Skin epidermis (tissue), 12 donors: ENCODE data around the gene KRTAP9-2.
"Not testable (repeated sequence)": the region's sequence is repeated elsewhere in the genome, so short reads cannot be mapped to it uniquely, and the experiment has no call there.

Experiments
- H3K27ac ChIP-seq, 21 experiments: fragments of 200-600 bp; sonication (generic) in 11 of 21; one replicate each; pipeline ENCODE4 v1.5.0; 2020; ENCODE audit warnings: mild to moderate bottlenecking in 3 of 21, inconsistent platforms in 2 of 21, moderate library complexity in 2 of 21
- H3K4me3 ChIP-seq, 7 experiments: fragments of 200-600 bp; sonication (generic) in 2 of 7; one replicate each; pipeline ENCODE4 v1.5.0; 2020; ENCODE audit warnings: inconsistent platforms in 2 of 7, mild to moderate bottlenecking in 2 of 7, moderate library complexity in 1 of 7

Gene KRTAP9-2

DNA sequence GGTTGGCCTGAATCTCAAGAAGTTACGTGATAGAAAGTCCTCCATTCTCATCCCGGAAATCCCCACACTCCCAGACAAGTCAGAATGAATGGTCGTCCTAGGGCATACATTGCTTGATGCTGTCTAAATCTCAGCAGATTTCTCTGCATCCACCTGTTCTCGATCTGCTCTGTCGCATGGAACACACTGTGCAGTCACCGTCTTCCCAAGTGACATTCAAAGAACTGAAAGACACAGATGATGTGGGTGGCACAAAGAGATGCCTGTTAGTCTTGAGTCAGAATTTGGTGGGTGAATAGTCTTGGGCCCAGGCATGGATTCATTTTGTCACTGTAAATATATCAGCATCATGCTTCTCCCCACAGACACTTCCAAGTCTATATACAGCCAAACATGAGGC lies 5.3 kb downstream of the KRTAP9-2 start:
- H3K27ac ChIP-seq: no peak overlapping the region
- no peak overlapping the region for H3K4me3 ChIP-seq

GRCh38 chr17:41232399-41233105 lies 6.1 kb downstream of the KRTAP9-2 start, which contains the start of gene KRTAP9-3:
TSS of gene KRTAP9-3 (plus strand) at chr17:41232449. CDS start at chr17:41232502, 53 bp downstream.
- not testable (repeated sequence) for H3K27ac ChIP-seq, H3K4me3 ChIP-seq

GRCh38 chr17:41237116-41237515 lies 10.7 kb downstream of the KRTAP9-2 start:
- not testable (repeated sequence) for H3K27ac ChIP-seq, H3K4me3 ChIP-seq

DNA sequence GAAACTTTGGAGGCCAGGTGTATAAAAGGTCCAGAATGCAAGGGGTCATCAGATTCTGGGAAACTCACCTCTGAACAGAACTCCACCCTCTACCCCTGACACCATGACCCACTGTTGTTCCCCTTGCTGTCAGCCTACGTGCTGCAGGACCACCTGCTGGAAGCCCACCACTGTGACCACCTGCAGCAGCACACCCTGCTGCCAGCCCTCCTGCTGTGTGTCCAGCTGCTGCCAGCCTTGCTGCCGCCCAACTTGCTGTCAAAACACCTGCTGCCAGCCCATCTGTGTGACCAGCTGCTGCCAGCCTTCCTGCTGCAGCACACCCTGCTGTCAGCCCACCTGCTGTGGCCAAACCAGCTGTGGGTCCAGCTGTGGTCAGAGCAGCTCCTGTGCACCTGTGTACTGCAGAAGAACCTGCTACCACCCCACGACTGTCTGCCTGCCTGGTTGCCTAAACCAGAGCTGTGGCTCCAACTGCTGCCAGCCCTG lies 11.5 kb downstream of the KRTAP9-2 start, which contains the start of gene KRTAP9-8:
TSS of gene KRTAP9-8 (plus strand) at position 51 of the 489 bp plus-strand sequence. CDS start at position 104, 53 bp downstream.
- not testable (repeated sequence) for H3K27ac ChIP-seq, H3K4me3 ChIP-seq

DNA sequence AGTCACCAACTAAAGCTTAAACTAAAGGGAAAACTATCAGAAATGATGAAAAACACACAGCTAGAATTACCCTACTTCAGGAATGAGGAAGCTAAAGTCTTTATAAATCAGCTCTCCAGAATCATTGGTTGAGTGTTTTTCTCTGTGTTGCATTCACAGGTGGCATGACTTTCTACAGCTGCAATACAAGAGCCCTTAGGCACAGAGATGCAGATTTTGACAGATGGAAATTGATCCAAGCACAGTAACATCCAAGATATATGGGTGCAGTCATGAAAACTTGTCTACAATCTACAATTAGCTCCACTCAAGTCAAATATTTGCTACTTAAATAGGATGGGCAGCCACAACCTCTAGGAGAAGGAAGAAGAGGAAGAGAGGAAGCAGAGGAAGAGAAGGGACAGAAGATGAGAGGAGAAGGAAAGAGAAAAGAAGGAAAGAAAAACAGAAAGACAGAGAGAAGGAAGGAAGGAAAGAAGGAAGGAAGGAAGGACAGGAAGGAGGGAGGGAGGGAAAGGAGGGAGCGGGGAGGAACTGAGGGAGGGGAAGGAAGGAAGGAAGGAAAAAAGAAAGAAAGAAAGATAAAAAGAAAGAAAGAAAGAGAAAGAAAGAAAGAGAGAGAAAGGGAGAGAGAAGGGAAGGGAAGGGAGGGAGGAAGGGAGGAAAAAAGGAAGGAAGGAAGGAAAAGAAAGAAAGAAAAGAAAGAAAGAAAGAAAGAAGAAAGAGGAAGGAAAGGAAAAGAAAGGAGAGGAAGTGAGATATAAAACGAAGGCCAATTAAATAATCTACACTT lies 20.7 kb downstream of the KRTAP9-2 start:
- H3K4me3 ChIP-seq, H3K27ac ChIP-seq: not testable (repeated sequence)

DNA sequence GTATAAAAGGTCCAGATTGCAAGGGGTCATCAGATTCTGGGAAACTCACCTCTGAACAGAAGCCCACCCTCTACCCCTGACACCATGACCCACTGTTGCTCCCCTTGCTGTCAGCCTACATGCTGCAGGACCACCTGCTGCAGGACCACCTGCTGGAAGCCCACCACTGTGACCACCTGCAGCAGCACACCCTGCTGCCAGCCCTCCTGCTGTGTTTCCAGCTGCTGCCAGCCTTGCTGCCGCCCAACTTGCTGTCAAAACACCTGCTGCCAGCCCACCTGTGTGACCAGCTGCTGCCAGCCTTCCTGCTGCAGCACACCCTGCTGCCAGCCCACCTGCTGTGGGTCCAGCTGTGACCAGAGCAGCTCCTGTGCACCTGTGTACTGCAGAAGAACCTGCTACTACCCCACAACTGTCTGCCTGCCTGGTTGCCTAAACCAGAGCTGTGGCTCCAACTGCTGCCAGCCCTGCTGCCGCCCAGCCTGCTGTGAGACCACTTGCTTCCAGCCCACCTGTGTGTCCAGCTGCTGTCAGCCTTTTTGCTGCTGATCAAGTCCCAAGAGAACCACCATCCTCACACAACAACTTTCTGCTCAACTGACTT lies 23.3 kb downstream of the KRTAP9-2 start, which contains the start of gene KRTAP9-4:
TSS of gene KRTAP9-4 (plus strand) at position 51 of the 604 bp plus-strand sequence. CDS start at position 85, 34 bp downstream.
- H3K4me3 ChIP-seq, H3K27ac ChIP-seq: not testable (repeated sequence)

DNA sequence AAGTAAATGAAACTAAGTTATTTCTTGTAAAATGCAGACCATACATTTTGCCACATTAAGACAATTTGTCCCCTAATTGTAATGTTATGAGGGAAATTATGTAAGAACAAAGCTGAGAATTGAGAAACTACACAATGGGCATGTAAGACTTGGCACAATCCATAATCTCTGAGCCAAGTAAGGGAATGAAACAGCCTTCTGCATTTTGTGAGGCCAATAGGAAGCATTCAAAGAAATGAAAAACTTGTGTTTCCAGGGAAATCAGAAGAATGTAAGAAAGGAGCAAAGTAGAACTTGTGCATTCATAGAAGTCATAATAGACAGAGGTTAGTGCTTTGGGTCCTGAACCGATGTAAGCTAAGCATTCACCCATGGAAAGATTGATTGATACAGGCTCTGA lies 24.8 kb downstream of the KRTAP9-2 start:
- Histone ChIP-seq H3K4me3 (no peak overlapping the region), H3K27ac (no peak overlapping the region)

DNA sequence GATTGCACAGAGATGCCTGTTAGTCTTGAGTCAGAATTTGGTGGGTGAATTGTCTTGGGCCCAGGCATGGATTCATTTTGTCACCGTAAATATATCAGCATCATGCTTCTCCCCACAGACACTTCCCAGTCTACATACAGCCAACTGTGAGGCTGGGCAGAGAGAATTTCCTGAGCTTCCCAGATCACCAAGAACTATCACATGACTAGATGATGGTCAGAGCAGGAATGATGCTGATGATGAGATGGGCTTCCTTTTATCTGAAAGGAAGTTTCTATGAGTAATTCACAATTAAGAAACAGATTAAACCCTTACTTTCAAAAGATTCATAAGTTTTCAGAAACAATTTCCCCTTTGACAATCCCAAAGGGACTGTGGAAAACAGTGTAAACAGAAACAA lies 28.4 kb downstream of the KRTAP9-2 start:
- H3K4me3 ChIP-seq: no peak overlapping the region
- H3K27ac ChIP-seq: no peak overlapping the region

- H3K27ac ChIP-seq, H3K4me3 ChIP-seq: not testable (repeated sequence)
Observed at GRCh38 chr17:41255381-41256290, 29.2 kb downstream of the KRTAP9-2 start, which contains the start of gene KRTAP9-9. TSS of gene KRTAP9-9 (plus strand) at chr17:41255384.

- Histone ChIP-seq H3K4me3 (no peak overlapping the region), H3K27ac (no peak overlapping the region)
Observed at GRCh38 chr17:41256291-41256685, 29.8 kb downstream of the KRTAP9-2 start.

- Histone ChIP-seq H3K4me3 (no peak overlapping the region), H3K27ac (no peak overlapping the region)
Observed at GRCh38 chr17:41258406-41258805, 32.0 kb downstream of the KRTAP9-2 start.

GRCh38 chr17:41263212-41263611 lies 36.8 kb downstream of the KRTAP9-2 start:
- Histone ChIP-seq H3K27ac (no peak overlapping the region), H3K4me3 (no peak overlapping the region)

DNA sequence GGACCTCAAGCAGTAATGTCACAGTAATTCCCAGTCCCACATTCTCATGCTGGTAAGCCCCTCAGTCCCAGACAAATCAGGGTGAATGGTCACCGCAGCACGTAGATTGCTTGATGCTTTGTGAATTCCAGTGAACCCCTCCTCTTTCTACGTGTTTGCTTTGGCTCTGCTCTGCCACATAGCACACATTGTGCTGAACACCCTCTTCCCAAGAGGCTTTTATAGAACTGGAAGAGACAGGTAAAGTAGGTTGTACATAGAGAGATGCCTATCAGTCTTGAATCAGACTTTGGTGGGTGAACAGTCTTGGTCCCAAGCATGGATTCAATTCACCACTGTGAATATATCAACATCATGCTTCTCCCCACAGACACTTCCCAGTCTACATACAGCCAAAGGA lies 38.2 kb downstream of the KRTAP9-2 start:
- Histone ChIP-seq H3K27ac (no peak overlapping the region), H3K4me3 (no peak overlapping the region)

- no peak within 1 kb of the TSS for H3K27ac ChIP-seq
- no peak within 1 kb of the TSS for H3K4me3 ChIP-seq
Observed at GRCh38 chr17:41265078-41265477, 38.6 kb downstream of the KRTAP9-2 start, which contains the start of gene KRTAP9-6. TSS of gene KRTAP9-6 (plus strand) at chr17:41265378. CDS start at chr17:41265378, 0 bp downstream.

DNA sequence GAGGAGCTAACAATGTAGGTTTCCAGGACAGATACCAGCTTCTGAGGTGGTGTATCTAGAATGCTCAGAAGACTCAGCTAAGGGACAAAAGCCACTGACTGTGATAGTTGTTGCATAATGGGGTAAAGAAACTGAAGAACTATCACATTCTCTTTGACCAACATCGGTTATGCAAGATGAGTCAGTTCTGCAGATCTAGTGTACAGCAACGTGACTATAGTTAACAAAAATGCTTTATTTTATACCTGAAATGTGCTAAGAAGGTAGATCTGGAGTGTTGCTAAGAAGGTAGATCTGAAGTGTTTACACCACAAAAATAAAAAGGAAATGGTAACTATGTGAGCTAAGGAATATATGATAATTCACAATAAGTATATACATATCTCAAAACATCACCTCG lies 41.3 kb downstream of the KRTAP9-2 start:
- Histone ChIP-seq H3K4me3 (no peak overlapping the region), H3K27ac (no peak overlapping the region)

DNA sequence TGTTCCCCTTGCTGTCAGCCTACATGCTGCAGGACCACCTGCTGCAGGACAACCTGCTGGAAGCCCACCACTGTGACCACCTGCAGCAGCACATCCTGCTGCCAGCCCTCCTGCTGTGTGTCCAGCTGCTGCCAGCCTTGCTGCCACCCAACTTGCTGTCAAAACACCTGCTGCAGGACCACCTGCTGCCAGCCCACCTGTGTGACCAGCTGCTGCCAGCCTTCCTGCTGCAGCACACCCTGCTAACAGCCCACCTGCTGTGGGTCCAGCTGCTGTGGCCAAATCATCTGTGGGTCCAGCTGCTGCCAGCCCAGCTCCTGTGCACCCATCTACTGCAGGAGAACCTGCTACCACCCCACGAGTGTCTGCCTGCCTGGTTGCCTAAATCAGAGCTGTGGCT lies 44.9 kb downstream of the KRTAP9-2 start:
- not testable (repeated sequence) for H3K4me3 ChIP-seq, H3K27ac ChIP-seq

- no peak overlapping the region for H3K27ac ChIP-seq
- H3K4me3 ChIP-seq: no peak overlapping the region
Observed at GRCh38 chr17:41271858-41272257, 45.4 kb downstream of the KRTAP9-2 start.

DNA sequence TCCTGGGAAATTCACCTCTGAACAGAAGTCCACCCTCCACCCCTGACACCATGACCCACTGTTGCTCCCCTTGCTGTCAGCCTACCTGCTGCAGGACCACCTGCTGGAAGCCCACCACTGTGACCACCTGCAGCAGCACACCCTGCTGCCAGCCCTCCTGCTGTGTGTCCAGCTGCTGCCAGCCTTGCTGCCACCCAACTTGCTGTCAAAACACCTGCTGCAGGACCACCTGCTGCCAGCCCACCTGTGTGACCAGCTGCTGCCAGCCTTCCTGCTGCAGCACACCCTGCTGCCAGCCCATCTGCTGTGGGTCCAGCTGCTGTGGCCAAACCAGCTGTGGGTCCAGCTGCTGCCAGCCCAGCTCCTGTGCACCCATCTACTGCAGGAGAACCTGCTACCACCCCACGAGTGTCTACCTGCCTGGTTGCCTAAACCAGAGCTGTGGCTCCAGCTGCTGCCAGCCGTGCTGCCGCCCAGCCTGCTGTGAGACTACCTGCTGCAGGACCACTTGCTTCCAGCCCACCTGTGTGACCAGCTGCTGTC lies 49.3 kb downstream of the KRTAP9-2 start, which contains the start of gene KRTAP9-7:
TSS of gene KRTAP9-7 (plus strand) at position 51 of the 543 bp plus-strand sequence. CDS start at position 51, 0 bp downstream.
- H3K27ac ChIP-seq, H3K4me3 ChIP-seq: not testable (repeated sequence)
